Astrocyte (in vitro differentiated cells and primary cell): ENCODE measurements around the gene MGMT. TPM values are rescaled to one million over a fixed set of nuclear protein-coding genes. Genes with fewer than 3 reads are reported as not detected.

Experiments used
- DNase-seq: peaks from one replicate; pipeline ENCODE4 v3.0.0-alpha.2; 2010; ENCODE audit warnings: low read depth
- FAIRE-seq: peaks from 2 replicates; lab custom pipeline; 2011; peaks lifted over from hg19 to GRCh38; lab: Jason Lieb, UNC
- H2AFZ ChIP-seq: 2 replicates; pipeline ENCODE4 v1.6.0; 2012; ENCODE audit warnings: low read depth, low read length, inconsistent platforms
- H3K27ac ChIP-seq: 2 replicates; pipeline ENCODE4 v1.5.1; 2011; ENCODE audit warnings: low read depth, low read length, inconsistent platforms
- H3K27me3 ChIP-seq: 2 replicates; pipeline ENCODE4 v1.6.0; 2011; ENCODE audit warnings: low read length, inconsistent platforms; ENCODE audit not compliant: insufficient read depth
- H3K36me3 ChIP-seq: 2 replicates; pipeline ENCODE4 v1.5.1; 2011; ENCODE audit warnings: low read length, inconsistent platforms; ENCODE audit not compliant: insufficient read depth
- H3K4me1 ChIP-seq: 2 replicates; pipeline ENCODE4 v1.5.1; 2011; ENCODE audit warnings: low read length, inconsistent platforms; ENCODE audit not compliant: insufficient read depth
- H3K4me2 ChIP-seq: 2 replicates; pipeline ENCODE4 v1.6.0; 2012; ENCODE audit warnings: low read length, inconsistent platforms
- H3K4me3 ChIP-seq: 2 replicates; pipeline ENCODE4 v1.5.1; 2011; ENCODE audit warnings: low read depth, mild to moderate bottlenecking, low read length, inconsistent platforms; ENCODE audit not compliant: insufficient read depth
- H3K79me2 ChIP-seq: 2 replicates; pipeline ENCODE4 v1.6.0; 2012; ENCODE audit warnings: mild to moderate bottlenecking, low read length, inconsistent platforms; ENCODE audit not compliant: insufficient read depth
- H3K9ac ChIP-seq: 2 replicates; pipeline ENCODE4 v1.6.0; 2012; ENCODE audit warnings: mild to moderate bottlenecking, low read length, inconsistent platforms
- H3K9me3 ChIP-seq: 2 replicates; pipeline ENCODE4 v1.5.1; 2012; ENCODE audit warnings: low read depth, mild to moderate bottlenecking, low read length, inconsistent platforms; ENCODE audit not compliant: insufficient read depth
- H4K20me1 ChIP-seq: 2 replicates; pipeline ENCODE4 v1.6.0; 2012; ENCODE audit warnings: low read length, inconsistent platforms; ENCODE audit not compliant: insufficient read depth
- H3K27ac Mint-ChIP-seq: one replicate; pipeline ENCODE4 v1.8.0; 2021; ENCODE audit warnings: mild to moderate bottlenecking, mixed read lengths; ENCODE audit not compliant: unreplicated experiment
- H3K27me3 Mint-ChIP-seq: one replicate; pipeline ENCODE4 v1.8.0; 2021; ENCODE audit warnings: low read depth, mixed read lengths; ENCODE audit not compliant: unreplicated experiment
- H3K36me3 Mint-ChIP-seq: one replicate; pipeline ENCODE4 v1.8.0; 2021; ENCODE audit warnings: low read depth, mixed read lengths; ENCODE audit not compliant: unreplicated experiment
- H3K4me1 Mint-ChIP-seq: one replicate; pipeline ENCODE4 v1.8.0; 2021; ENCODE audit warnings: low read depth, mixed read lengths; ENCODE audit not compliant: unreplicated experiment
- H3K4me3 Mint-ChIP-seq: one replicate; pipeline ENCODE4 v1.8.0; 2021; ENCODE audit warnings: mild to moderate bottlenecking, moderate library complexity, mixed read lengths; ENCODE audit not compliant: unreplicated experiment
- H3K9me3 Mint-ChIP-seq: one replicate; pipeline ENCODE4 v1.8.0; 2021; ENCODE audit warnings: mild to moderate bottlenecking, mixed read lengths; ENCODE audit not compliant: unreplicated experiment
- EZH2 ChIP-seq: IDR thresholded peaks from 2 replicates; pipeline ENCODE4 v1.6.1; 2012; ENCODE audit warnings: mild to moderate bottlenecking, low read length, inconsistent platforms; ENCODE audit not compliant: insufficient read depth
- total RNA-seq: library from RNA; stranded (reverse); gene quantifications from 2 replicates; pipeline ENCODE4 v1.2.1, GENCODE V29; 2021
- TF ChIP-seq, protein P1 (sequence below): IDR thresholded peaks from 2 replicates; pipeline ENCODE4 v1.5.1; 2011; ENCODE audit warnings: low read depth, mild to moderate bottlenecking, inconsistent platforms, low read length, moderate library complexity; ENCODE audit not compliant: insufficient read depth

MGMT gene
- total RNA-seq, 1 donor from 2014 or later = 9.5 TPM

DNA sequence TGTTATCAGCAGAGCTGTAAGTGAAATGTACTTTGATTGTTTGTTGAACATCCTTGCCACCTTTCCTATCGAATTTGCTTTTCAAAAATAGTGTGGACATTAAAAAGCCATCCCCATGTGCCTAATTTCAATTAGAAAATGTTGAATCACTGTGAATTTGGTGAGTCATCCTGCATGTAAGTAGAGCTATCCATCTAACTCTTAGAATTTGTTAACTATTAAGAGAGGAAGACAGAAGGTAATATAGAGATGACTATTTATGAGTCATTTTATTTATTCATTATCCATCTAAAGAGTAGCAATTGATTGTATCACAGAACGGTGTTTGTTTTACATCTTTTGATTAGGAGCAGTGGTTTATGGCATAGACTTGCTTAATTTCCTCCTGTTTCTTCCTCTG, 154.7 kb downstream of the MGMT start:
- no peaks in the 10 kb centered on the region for H3K27me3 Mint-ChIP-seq
- no peaks in the 10 kb centered on the region for H3K36me3 Mint-ChIP-seq
- peak; percentile 14 for DNase-seq

DNA sequence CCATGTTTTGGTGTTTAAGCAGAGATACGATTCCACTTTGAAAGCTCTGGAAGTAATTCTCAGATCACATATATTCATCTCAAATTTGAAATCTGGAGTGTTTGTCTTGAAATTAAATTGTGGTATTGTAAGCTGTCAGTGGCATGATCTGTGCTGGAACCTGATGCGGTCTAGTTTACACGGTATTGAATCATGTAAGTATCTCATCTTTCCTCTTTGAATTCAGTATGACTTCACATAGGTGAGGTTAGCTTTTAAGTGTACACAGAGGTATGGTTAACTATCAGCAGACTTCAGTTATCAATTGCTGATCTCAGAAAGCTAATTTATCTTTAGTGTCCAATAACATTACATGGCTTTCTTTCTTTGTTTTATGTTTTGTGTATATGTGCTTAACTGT, 155.2 kb downstream of the MGMT start:
- Histone ChIP-seq H4K20me1 (no peaks in the 10 kb centered on the region), H3K9ac (no peak overlapping the region), H2AFZ (no peak overlapping the region), H3K4me2 (no peak overlapping the region), H3K27ac (no peak overlapping the region), H3K4me3 (no peak overlapping the region), H3K36me3 (no peaks in the 10 kb centered on the region), H3K79me2 (no peaks in the 10 kb centered on the region), H3K27me3 (no peaks in the 10 kb centered on the region), H3K4me1 (no peaks in the 10 kb centered on the region), H3K9me3 (no peaks in the 10 kb centered on the region)
- Mint-ChIP-seq H3K27ac (peak overlapping the region; percentile 13), H3K4me1 (peaks cover 18% of the 10 kb centered on the region), H3K9me3 (no peaks in the 10 kb centered on the region), H3K27me3 (no peaks in the 10 kb centered on the region), H3K4me3 (no peak overlapping the region), H3K36me3 (no peaks in the 10 kb centered on the region)
- FAIRE-seq (no peak), DNase-seq (no peak)
- no peak for TF ChIP-seq EZH2
- TF ChIP-seq, protein P1, sequence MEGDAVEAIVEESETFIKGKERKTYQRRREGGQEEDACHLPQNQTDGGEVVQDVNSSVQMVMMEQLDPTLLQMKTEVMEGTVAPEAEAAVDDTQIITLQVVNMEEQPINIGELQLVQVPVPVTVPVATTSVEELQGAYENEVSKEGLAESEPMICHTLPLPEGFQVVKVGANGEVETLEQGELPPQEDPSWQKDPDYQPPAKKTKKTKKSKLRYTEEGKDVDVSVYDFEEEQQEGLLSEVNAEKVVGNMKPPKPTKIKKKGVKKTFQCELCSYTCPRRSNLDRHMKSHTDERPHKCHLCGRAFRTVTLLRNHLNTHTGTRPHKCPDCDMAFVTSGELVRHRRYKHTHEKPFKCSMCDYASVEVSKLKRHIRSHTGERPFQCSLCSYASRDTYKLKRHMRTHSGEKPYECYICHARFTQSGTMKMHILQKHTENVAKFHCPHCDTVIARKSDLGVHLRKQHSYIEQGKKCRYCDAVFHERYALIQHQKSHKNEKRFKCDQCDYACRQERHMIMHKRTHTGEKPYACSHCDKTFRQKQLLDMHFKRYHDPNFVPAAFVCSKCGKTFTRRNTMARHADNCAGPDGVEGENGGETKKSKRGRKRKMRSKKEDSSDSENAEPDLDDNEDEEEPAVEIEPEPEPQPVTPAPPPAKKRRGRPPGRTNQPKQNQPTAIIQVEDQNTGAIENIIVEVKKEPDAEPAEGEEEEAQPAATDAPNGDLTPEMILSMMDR = no peak

More for the DNA sequence above, 154.7 kb downstream of the MGMT start:
- no peak overlapping the region for H3K27ac Mint-ChIP-seq
- Histone ChIP-seq H3K4me1 (no peaks in the 10 kb centered on the region), H3K27me3 (no peaks in the 10 kb centered on the region), H3K9ac (no peak overlapping the region), H2AFZ (no peak overlapping the region), H3K36me3 (no peaks in the 10 kb centered on the region), H3K4me2 (no peak overlapping the region), H3K79me2 (no peaks in the 10 kb centered on the region), H4K20me1 (no peaks in the 10 kb centered on the region), H3K9me3 (no peaks in the 10 kb centered on the region), H3K27ac (no peak overlapping the region), H3K4me3 (no peak overlapping the region)
- H3K4me1 Mint-ChIP-seq = peaks cover 18% of the 10 kb centered on the region
- FAIRE-seq = no peak
- H3K9me3 Mint-ChIP-seq = no peaks in the 10 kb centered on the region
- H3K4me3 Mint-ChIP-seq = no peak overlapping the region
- TF ChIP-seq, protein P1 = no peak
- TF ChIP-seq EZH2 = no peak

- Histone ChIP-seq H3K79me2 (no peaks in the 10 kb centered on the region), H3K4me3 (no peak overlapping the region), H3K9me3 (no peaks in the 10 kb centered on the region), H4K20me1 (no peaks in the 10 kb centered on the region), H2AFZ (no peak overlapping the region), H3K36me3 (no peaks in the 10 kb centered on the region), H3K27me3 (no peaks in the 10 kb centered on the region), H3K27ac (no peak overlapping the region), H3K4me2 (peak overlapping the region; percentile 14), H3K4me1 (no peaks in the 10 kb centered on the region), H3K9ac (no peak overlapping the region)
- DNase-seq = peak; percentile 47
- Mint-ChIP-seq H3K36me3 (no peaks in the 10 kb centered on the region), H3K4me3 (no peak overlapping the region), H3K9me3 (no peaks in the 10 kb centered on the region), H3K27me3 (no peaks in the 10 kb centered on the region), H3K27ac (peak overlapping the region; percentile 13), H3K4me1 (peaks cover 18% of the 10 kb centered on the region)
- no peak for FAIRE-seq
- no peak for TF ChIP-seq EZH2
- TF ChIP-seq, protein P1 = no peak
These were observed 155.7 kb downstream of the MGMT start for GRCh38 chr10:129622736-129623135.
